Left ventricle myocardium inferior (tissue), 1 donor: ENCODE results near the gene IQGAP1. TPM values are rescaled to one million over a fixed set of nuclear protein-coding genes. Genes with fewer than 3 reads are reported as not detected.
"Not testable (repeated sequence)": the region's sequence is repeated elsewhere in the genome, so short reads cannot be mapped to it uniquely, and the experiment has no call there.

Experiments
- DNase-seq: peaks from one replicate; pipeline ENCODE4 v3.0.0-alpha.2; 2020
- H3K27ac ChIP-seq: fragments of 200-600 bp; replicated peaks from 2 replicates; pipeline ENCODE4 v1.8.0; 2021
- H3K27me3 ChIP-seq: fragments of 200-600 bp; 2 replicates; pipeline ENCODE4 v1.8.0; 2021; ENCODE audit warnings: low read depth
- H3K36me3 ChIP-seq: fragments of 200-600 bp; 2 replicates; pipeline ENCODE4 v1.8.0; 2021
- H3K4me1 ChIP-seq: fragments of 200-600 bp; 2 replicates; pipeline ENCODE4 v1.8.0; 2021
- H3K4me3 ChIP-seq: fragments of 200-600 bp; 2 replicates; pipeline ENCODE4 v1.8.0; 2021; ENCODE audit warnings: mild to moderate bottlenecking, moderate library complexity
- H3K9me3 ChIP-seq: fragments of 200-600 bp; replicated peaks from 2 replicates; pipeline ENCODE4 v1.8.0; 2021
- CTCF ChIP-seq: fragments of 200-600 bp; IDR thresholded peaks from 2 replicates; pipeline ENCODE4 v1.8.0; 2021; ENCODE audit warnings: antibody characterized with exemption, mild to moderate bottlenecking, borderline replicate concordance
- intact Hi-C: fragments of 100-400 bp; cut with micrococcal nuclease; formaldehyde crosslinking; loops from one replicate; pipeline ENCODE4 v1.11.0; 2022
- total RNA-seq: library from RNA; stranded (reverse); fragmentation: NEBNext Ultra II Directional; extraction: Animal tissue kit (Norgen Biotek cat#: 25700); gene quantifications from one replicate; pipeline ENCODE4 v1.2.1, GENCODE V29; 2021
- donor health status: DM: no; HTN: yes; CAD: no; lungs with severe emphysema.

The IQGAP1 gene
- total RNA-seq, 1 donor from 2014 or later: 39.2 TPM

GRCh38 chr15:90402767-90403166, 14.7 kb downstream of the IQGAP1 start:
- Histone ChIP-seq H3K9me3 (no peaks in the 10 kb centered on the region), H3K4me1 (peaks cover 97% of the 10 kb centered on the region), H3K27me3 (no peaks in the 10 kb centered on the region), H3K27ac (peak overlapping the region; percentile 84), H3K4me3 (no peak overlapping the region), H3K36me3 (no peaks in the 10 kb centered on the region)
- TF ChIP-seq CTCF: no peak
- DNase-seq: no peak
- intact Hi-C loops: no loop called here

- intact Hi-C loops: no loop called here
- TF ChIP-seq CTCF: no peak
- peaks cover 3% of the 10 kb centered on the region for H3K36me3 ChIP-seq
- no peak overlapping the region for H3K27ac ChIP-seq
- DNase-seq: no peak
- peaks cover 90% of the 10 kb centered on the region for H3K4me1 ChIP-seq
- no peaks in the 10 kb centered on the region for H3K27me3 ChIP-seq
- H3K9me3 ChIP-seq: no peaks in the 10 kb centered on the region
- H3K4me3 ChIP-seq: no peak overlapping the region
Measured at GRCh38 chr15:90405055-90405607, 17.1 kb downstream of the IQGAP1 start.

- peak overlapping the region; percentile 48 for H3K27ac ChIP-seq
- DNase-seq: no peak
- no peak overlapping the region for H3K4me3 ChIP-seq
- intact Hi-C loops: no loop called here
- TF ChIP-seq CTCF: no peak
- H3K4me1 ChIP-seq: peaks cover 85% of the 10 kb centered on the region
- no peaks in the 10 kb centered on the region for H3K9me3 ChIP-seq
- peaks cover 3% of the 10 kb centered on the region for H3K36me3 ChIP-seq
- no peaks in the 10 kb centered on the region for H3K27me3 ChIP-seq
Measured at GRCh38 chr15:90407336-90407735, 19.3 kb downstream of the IQGAP1 start.

- TF ChIP-seq CTCF: no peak
- Histone ChIP-seq H3K4me1 (peaks cover 85% of the 10 kb centered on the region), H3K36me3 (peaks cover 3% of the 10 kb centered on the region), H3K9me3 (no peaks in the 10 kb centered on the region), H3K4me3 (no peak overlapping the region), H3K27ac (peak overlapping the region; percentile 48), H3K27me3 (no peaks in the 10 kb centered on the region)
- DNase-seq: no peak
- intact Hi-C loops: no loop called here
Measured at GRCh38 chr15:90407871-90408317, 19.9 kb downstream of the IQGAP1 start.

GRCh38 chr15:90408657-90409056, 20.6 kb downstream of the IQGAP1 start:
- Histone ChIP-seq H3K9me3 (no peaks in the 10 kb centered on the region), H3K4me1 (peaks cover 85% of the 10 kb centered on the region), H3K27me3 (no peaks in the 10 kb centered on the region), H3K4me3 (no peak overlapping the region), H3K27ac (no peak overlapping the region), H3K36me3 (peaks cover 3% of the 10 kb centered on the region)
- no peak for DNase-seq
- TF ChIP-seq CTCF: no peak
- intact Hi-C loops: no loop called here

- H3K27ac ChIP-seq, H3K27me3 ChIP-seq, intact Hi-C loops, DNase-seq, H3K4me3 ChIP-seq, H3K36me3 ChIP-seq, H3K9me3 ChIP-seq: not testable (repeated sequence)
- H3K4me1 ChIP-seq: peaks cover 86% of the 10 kb centered on the region
Measured at GRCh38 chr15:90409587-90409986, 21.5 kb downstream of the IQGAP1 start.

GRCh38 chr15:90410316-90410715, 22.3 kb downstream of the IQGAP1 start:
- DNase-seq, H3K27me3 ChIP-seq, H3K27ac ChIP-seq, intact Hi-C loops, H3K4me3 ChIP-seq, H3K9me3 ChIP-seq, H3K36me3 ChIP-seq: not testable (repeated sequence)
- H3K4me1 ChIP-seq: peaks cover 87% of the 10 kb centered on the region
